Ramos (cell line): ENCODE results near the gene KCTD1.

Source experiments
- in situ Hi-C: fragments of 300-500 bp; cut with MboI; formaldehyde crosslinking; loops from one replicate; pipeline ENCODE4 v1.14.3; 2022; ENCODE audit warnings: low sequenced_read_pairs; ENCODE audit not compliant: unreplicated experiment

The KCTD1 gene

DNA sequence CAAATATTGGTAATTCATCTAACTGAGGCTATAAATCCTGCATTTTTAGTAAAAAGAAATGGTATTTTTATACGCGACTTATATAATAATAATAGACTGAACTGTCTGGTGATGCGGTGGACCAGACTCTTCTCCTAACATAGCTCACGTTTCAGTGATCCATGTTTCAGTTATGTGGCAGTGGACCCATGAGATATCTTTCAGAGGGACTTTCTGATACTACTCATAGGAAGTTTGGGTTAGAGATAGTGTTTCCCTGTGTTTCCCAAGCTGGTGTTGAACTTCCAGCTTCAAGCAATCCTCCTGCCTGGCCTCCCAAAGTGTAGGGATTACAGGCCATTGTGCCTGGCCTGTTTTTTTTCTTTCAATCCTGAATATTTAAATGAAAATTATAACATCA, 59.2 kb downstream of the KCTD1 start:
- in situ Hi-C loops = no loop called here

DNA sequence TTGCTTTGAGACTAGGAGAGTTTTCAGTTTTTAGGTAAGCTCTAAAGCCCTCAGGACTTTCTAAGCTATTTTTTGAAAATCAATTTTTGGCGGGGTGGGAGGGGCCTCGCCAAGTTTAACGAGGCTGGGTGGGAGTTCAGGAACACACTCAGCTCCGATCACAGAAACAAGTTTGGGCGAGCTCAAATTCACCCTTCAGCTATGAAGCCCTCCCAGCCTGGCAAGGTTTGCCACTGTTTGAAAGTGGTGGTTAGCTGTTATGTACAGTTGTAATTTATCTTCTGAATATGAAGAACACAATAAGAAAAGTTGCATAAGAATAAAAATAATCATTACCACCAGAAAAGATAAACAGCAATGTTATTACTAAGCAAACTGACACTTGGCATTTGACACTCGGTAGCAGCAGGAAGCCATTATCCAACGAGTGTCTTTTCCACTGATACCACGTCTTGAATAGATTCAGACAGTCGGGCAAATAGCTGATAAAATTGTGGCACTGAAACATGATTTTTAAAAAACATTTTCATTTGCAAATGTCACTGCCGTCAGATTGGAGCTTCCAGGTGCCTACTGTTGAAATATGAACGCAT, 59.8 kb downstream of the KCTD1 start:
- in situ Hi-C loops = no loop called here

DNA sequence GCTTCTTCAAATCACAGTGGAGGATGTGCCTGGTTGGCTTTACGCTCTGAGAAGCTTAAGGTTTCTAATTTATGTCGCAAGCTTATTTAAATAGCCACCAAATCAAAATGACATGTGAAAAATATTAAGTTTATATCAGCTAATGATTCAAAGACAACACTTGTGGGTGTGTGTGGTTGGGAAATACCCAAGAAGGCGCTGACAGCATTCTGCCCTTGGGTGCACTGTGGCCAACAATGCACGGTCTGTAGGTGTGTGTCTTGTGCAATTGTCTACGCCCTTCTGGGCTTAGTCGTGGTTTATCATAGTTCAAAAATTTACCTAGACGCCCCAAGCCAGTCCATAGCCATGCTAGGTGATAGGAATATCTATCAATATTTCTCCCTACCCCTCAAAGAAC, 60.9 kb downstream of the KCTD1 start:
- in situ Hi-C loops = no loop called here

DNA sequence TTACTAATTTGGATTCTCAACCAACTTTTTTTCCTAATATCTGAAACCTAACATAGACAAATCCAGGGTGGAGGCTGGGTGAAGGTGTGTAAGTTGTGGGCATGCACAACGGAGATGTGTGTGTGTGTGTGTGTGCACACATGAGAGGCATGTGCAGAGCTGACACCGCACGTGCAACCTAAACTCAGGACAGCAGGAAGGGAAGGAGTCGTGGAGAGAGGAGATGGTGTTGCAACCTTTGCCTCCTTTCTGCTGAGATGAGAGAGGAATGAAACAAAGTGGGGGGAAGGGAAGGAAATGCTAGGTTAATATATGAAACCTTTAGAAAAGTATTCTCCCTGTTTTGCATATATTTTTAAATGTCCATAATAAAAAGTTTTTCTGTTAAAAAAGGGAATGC, 64.7 kb downstream of the KCTD1 start:
- in situ Hi-C loops = no loop called here

- in situ Hi-C loops = no loop called here
Observed at GRCh38 chr18:26482569-26482968, 65.8 kb downstream of the KCTD1 start.

DNA sequence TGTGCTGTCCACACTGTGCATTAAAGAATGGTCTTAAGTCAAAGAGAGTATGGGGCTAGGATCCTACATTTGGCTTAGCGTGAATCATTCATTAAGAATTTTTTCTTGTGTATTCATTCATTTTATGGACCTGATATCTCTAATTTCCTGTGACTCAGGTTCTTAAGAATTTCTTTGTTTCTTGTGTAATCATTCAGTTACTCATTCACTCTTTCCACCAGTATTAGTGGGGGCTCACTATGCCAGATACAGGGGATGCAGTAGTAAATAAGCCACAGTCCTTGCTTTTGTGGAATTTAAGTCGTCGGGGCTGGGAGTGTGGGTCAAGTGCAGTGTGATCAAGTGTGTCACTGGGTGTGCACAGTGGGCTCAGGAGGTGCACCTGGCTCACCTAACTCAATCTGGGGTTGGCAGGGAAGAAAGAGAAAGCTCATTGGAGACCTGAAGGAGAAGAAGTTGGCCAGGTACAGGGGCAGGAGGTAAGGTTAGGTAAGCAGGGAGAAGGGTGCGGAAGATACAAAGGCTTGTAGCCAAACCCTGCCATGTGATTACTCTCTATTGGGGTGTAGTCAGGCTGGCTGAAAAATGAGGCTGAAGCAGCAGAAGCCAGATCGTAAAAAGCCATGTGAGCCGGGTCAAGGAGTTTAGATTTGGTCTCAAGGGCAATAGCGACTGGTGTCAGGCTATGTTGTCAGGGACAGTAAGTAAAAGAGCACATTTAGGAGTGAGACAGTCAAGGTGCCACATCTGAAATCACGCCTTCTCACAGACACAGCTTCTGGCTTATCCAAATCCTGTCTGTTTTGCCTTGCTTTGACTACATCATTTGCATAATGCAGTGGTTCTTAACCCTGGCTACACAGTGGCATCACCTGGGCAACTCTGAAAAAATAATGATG, 67.2 kb downstream of the KCTD1 start:
- in situ Hi-C loops = no loop called here

DNA sequence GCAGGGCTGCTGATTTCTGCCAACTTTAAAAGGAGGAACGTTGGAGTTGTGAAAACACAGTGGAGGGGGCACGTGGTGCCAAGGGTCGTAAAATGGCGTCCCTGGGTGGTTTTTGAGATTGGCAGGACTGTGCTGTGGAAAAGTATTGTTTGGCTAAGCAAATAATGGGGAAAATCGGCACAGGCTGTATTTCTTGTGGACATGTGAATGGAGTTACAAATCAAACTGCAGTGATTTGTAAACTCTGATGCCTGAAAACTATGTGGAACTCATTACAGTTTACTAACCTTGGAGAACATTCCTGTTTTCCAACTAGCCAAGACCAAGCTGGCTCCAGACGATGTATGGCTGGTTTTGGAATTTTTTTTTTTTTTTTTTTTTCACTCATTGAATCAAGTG, 68.7 kb downstream of the KCTD1 start:
- in situ Hi-C loops = no loop called here

- in situ Hi-C loops = no loop called here
Observed at GRCh38 chr18:26479065-26479680, 69.2 kb downstream of the KCTD1 start.

DNA sequence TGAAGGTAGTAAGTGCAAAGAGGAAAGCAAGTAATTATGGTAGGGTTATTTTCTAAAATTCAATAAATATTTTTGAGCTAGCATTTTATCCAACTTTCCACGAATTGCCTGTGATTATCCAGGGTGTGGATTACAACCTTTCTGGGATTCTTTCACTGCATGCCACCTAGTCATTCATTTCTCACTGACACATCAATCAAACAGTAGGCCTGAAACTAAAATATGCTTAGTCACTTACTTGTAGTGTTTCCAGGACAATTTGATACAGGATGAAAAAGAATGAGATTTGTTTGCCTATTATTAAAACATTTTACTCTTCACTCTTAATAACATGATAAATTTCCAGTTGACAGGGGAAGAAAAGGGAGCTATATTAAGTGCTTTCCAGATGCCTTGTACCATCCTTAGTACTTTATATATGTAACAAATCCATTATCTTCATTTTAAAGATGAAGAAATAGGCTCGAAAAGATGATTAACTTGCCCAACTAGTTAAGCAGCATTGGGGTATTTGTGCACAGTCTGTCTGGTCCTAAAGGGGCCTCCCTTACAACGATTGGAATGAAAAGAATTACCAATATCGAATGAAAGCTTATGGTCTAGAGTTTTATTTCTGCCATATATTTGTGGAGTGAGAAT, 70.4 kb downstream of the KCTD1 start:
- in situ Hi-C loops = no loop called here

DNA sequence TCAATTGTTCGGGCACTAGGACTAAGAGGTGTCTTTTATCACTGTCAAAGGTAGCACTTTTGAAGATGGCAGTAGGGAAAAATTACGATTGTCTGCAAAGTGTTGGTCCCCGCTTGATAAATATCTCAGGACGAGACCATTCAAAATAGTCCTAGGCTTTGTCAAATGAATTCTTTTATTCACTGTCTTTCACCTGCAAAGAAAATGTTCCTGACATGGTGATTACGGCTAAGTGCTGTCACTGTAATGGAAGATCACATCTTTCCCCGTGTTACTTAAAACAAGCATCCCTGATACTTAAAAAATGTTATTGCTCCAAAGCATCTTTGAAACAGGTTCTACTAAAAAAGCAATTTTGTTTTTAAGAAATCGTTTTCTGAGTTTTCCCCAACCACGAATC, 71.7 kb downstream of the KCTD1 start:
- in situ Hi-C loops = no loop called here

DNA sequence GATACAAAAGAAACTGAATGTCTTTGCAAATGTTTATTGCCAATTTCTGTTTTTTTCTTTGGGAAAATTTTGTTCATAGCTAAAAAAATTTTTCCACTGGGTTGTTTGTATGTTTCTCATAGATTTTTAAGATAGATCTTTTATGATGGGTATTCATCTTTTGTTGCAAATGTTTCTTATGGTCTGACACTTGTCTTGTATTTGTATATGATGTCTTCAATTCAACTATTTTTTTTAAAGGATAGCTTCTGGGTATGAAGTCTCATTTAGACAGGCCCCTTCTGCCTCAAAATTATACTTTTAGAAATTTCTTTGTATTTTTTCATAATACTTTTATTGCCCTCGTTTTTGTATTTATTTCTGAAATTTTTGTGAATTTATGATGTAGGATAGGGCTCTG, 73.8 kb downstream of the KCTD1 start:
- in situ Hi-C loops = no loop called here

- in situ Hi-C loops = no loop called here
Observed at GRCh38 chr18:26473672-26474071, 74.7 kb downstream of the KCTD1 start.

GRCh38 chr18:26471826-26472225, 76.5 kb downstream of the KCTD1 start:
- in situ Hi-C loops = no loop called here

- in situ Hi-C loops = no loop called here
Observed at GRCh38 chr18:26471027-26471426, 77.3 kb downstream of the KCTD1 start.

DNA sequence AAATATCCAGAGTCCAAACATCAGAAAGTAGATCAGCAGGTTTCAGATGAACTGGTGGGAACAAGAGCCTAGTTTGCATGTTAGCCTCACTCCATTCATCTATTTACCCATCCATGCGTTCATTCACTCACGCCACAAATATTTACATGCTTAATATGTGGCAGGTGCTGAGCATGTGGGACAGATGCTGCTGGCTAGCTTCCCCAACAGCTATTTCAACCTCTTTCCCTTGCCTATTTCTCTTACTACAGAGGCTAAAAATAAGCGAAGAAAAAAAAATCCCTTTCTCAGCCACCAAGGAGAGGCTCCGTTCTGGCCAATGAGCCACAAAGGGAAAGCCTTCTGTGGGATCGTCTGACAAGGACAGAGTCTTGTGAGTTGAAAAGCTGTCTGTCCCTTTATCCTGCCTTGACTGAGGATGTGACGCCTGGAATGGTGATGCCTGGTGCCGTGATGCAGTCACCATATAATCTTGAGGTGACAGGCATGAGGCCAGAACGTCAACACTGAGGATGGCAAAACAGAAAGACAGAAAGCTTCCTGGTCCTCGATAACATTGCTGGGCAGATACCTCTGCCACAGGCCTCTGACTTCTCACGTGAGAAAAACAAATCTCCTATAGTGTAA, 78.2 kb downstream of the KCTD1 start:
- in situ Hi-C loops = no loop called here

DNA sequence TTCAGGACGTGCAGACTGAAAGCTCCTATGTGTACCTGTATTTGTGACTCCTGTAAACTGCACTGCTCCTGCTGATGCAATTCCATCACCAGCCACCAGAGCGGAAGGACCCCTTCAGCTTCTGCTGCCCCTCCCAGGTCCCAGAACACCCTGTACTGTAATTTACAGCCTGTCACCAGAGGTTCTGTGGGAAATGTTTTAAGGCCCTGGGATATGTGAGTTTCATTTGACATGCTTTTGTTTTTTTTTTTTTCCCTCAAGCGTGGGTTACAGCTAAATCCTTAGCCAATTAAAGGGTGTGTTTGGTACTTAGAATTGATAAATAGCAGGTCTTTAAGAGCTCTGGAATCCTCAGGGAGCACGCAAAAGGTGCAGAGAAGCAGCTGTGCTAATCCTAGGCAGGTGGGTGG, 79.4 kb downstream of the KCTD1 start:
- in situ Hi-C loops = no loop called here

DNA sequence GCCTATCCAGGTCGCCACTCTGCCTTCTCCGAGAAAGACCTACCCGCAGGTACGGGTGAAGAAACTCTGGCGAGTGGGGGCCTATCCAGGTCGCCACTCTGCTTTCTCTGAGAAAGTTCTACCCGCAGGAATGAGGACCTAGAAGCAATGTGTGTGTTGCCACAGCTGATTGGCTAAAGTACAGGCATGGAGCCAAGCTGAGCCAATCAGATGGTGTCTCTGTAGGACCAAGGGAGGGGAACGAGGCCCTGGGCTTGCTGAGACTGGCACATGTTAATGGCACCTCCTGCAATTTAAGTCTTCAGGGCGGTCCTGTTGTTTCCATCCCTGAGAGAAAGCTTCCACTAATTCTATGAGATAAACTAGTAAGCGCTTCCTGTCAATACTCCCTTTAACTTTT, 82.3 kb downstream of the KCTD1 start:
- in situ Hi-C loops = no loop called here

DNA sequence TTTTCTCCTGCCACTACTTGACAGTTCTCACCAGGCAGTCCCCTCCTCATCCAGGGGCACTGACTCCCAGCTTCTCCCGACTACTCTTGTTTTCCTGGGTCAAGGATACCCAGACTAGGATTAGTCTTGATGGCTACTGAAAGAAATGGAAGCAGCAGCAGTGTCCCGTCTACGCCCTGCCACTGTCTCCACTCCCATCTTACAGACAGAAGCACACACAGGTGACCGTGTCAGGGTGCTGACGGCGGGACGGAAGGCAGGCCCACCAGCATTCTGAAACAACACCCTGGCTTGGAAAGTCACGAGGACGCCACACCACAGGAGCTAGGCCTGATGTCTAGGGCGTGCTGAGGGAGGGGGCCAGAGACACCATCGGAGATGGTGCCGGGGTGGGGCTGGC, 82.9 kb downstream of the KCTD1 start:
- in situ Hi-C loops = no loop called here

- in situ Hi-C loops = no loop called here
Observed at GRCh38 chr18:26464128-26465011, 84.0 kb downstream of the KCTD1 start.

DNA sequence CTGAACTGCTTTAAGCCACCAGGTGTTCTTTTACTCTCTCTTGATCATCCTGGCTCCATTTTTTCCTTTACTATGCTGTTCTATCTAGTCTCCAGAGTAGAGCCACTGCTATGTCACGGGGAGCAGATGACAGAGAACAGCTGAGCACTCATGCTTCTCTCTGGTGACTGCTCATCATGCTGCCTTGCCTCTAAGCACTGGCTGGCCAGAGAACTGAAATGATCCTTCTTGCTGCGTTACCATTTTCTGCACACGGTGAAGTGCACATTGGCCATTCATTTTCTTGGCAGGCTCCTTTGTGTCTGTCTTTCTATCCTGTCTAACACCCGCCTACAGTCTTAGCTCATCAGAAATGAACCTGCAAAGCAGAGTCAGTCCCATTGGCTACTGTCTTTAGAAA, 86.0 kb downstream of the KCTD1 start:
- in situ Hi-C loops = no loop called here
